Panc1 (cell line): Measurements from ENCODE around the gene PLCB1.

Experiments used
- POLR2AphosphoS5 ChIP-seq: IDR thresholded peaks from 2 replicates; pipeline ENCODE4 v1.6.1; 2012; ENCODE audit warnings: mild to moderate bottlenecking, low read depth, low read length, moderate library complexity
- REST ChIP-seq, 2 experiments: IDR thresholded peaks; 2 replicates each; pipeline ENCODE4 v1.6.1; 2011 to 2012; ENCODE audit warnings: low read depth in 2 of 2, control low read depth in 1 of 2, low read length in 1 of 2, mild to moderate bottlenecking in 1 of 2, moderate library complexity in 1 of 2; ENCODE audit not compliant: insufficient read depth in 1 of 2
- SIN3A ChIP-seq: IDR thresholded peaks from 2 replicates; pipeline ENCODE4 v1.6.1; 2012; ENCODE audit warnings: low read depth, mild to moderate bottlenecking, low read length, moderate library complexity, borderline replicate concordance; ENCODE audit not compliant: insufficient read depth
- TCF7L2 ChIP-seq: IDR thresholded peaks from 2 replicates; pipeline ENCODE4 v1.6.1; 2011; ENCODE audit warnings: mild to moderate bottlenecking, low read depth, low read length, inconsistent platforms
- TF ChIP-seq, protein P1 (sequence below): fragments of 450-650 bp; IDR thresholded peaks from 2 replicates; pipeline ENCODE4 v1.5.1; 2017; ENCODE audit warnings: mild to moderate bottlenecking

- TF ChIP-seq POLR2AphosphoS5 (no peak), SIN3A (no peak), REST (IDR thresholded peaks at IDR 0.05; ENCODE audit: insufficient read depth in 1 of 2, low read depth in 2 of 2, low read length in 1 of 2) (no peak), TCF7L2 (no peak)
- TF ChIP-seq, protein P1, sequence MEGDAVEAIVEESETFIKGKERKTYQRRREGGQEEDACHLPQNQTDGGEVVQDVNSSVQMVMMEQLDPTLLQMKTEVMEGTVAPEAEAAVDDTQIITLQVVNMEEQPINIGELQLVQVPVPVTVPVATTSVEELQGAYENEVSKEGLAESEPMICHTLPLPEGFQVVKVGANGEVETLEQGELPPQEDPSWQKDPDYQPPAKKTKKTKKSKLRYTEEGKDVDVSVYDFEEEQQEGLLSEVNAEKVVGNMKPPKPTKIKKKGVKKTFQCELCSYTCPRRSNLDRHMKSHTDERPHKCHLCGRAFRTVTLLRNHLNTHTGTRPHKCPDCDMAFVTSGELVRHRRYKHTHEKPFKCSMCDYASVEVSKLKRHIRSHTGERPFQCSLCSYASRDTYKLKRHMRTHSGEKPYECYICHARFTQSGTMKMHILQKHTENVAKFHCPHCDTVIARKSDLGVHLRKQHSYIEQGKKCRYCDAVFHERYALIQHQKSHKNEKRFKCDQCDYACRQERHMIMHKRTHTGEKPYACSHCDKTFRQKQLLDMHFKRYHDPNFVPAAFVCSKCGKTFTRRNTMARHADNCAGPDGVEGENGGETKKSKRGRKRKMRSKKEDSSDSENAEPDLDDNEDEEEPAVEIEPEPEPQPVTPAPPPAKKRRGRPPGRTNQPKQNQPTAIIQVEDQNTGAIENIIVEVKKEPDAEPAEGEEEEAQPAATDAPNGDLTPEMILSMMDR, result no peak
These were observed 114.7 kb downstream of the PLCB1 start for GRCh38 chr20:8246716-8247115.
